ENCODE data around the gene ABHD17C.

- TF ChIP-seq, protein P1, sequence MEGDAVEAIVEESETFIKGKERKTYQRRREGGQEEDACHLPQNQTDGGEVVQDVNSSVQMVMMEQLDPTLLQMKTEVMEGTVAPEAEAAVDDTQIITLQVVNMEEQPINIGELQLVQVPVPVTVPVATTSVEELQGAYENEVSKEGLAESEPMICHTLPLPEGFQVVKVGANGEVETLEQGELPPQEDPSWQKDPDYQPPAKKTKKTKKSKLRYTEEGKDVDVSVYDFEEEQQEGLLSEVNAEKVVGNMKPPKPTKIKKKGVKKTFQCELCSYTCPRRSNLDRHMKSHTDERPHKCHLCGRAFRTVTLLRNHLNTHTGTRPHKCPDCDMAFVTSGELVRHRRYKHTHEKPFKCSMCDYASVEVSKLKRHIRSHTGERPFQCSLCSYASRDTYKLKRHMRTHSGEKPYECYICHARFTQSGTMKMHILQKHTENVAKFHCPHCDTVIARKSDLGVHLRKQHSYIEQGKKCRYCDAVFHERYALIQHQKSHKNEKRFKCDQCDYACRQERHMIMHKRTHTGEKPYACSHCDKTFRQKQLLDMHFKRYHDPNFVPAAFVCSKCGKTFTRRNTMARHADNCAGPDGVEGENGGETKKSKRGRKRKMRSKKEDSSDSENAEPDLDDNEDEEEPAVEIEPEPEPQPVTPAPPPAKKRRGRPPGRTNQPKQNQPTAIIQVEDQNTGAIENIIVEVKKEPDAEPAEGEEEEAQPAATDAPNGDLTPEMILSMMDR (conservative IDR thresholded peaks at IDR 0.05; ENCODE audit: low read depth in 2 of 2): no peak
- TF ChIP-seq EZH2 (IDR thresholded peaks at IDR 0.05; ENCODE audit: low read depth, unreplicated experiment) (no peak), REST (IDR thresholded peaks at IDR 0.05; ENCODE audit: unreplicated experiment) (no peak), POLR2AphosphoS5 (IDR thresholded peaks at IDR 0.05; ENCODE audit: low read depth) (no peak), EZH2phosphoT487 (IDR thresholded peaks at IDR 0.05; ENCODE audit: unreplicated experiment) (no peak), JUNB (IDR thresholded peaks at IDR 0.05; ENCODE audit: unreplicated experiment) (no peak), NANOG (IDR thresholded peaks at IDR 0.05; ENCODE audit: borderline replicate concordance) (no peak), ZNF331 (CRISPR knock-in tag; IDR thresholded peaks at IDR 0.05; ENCODE audit: low read depth) (no peak), ZNF114 (CRISPR knock-in tag; IDR thresholded peaks at IDR 0.05) (no peak)
- TF ChIP-seq, protein P2, sequence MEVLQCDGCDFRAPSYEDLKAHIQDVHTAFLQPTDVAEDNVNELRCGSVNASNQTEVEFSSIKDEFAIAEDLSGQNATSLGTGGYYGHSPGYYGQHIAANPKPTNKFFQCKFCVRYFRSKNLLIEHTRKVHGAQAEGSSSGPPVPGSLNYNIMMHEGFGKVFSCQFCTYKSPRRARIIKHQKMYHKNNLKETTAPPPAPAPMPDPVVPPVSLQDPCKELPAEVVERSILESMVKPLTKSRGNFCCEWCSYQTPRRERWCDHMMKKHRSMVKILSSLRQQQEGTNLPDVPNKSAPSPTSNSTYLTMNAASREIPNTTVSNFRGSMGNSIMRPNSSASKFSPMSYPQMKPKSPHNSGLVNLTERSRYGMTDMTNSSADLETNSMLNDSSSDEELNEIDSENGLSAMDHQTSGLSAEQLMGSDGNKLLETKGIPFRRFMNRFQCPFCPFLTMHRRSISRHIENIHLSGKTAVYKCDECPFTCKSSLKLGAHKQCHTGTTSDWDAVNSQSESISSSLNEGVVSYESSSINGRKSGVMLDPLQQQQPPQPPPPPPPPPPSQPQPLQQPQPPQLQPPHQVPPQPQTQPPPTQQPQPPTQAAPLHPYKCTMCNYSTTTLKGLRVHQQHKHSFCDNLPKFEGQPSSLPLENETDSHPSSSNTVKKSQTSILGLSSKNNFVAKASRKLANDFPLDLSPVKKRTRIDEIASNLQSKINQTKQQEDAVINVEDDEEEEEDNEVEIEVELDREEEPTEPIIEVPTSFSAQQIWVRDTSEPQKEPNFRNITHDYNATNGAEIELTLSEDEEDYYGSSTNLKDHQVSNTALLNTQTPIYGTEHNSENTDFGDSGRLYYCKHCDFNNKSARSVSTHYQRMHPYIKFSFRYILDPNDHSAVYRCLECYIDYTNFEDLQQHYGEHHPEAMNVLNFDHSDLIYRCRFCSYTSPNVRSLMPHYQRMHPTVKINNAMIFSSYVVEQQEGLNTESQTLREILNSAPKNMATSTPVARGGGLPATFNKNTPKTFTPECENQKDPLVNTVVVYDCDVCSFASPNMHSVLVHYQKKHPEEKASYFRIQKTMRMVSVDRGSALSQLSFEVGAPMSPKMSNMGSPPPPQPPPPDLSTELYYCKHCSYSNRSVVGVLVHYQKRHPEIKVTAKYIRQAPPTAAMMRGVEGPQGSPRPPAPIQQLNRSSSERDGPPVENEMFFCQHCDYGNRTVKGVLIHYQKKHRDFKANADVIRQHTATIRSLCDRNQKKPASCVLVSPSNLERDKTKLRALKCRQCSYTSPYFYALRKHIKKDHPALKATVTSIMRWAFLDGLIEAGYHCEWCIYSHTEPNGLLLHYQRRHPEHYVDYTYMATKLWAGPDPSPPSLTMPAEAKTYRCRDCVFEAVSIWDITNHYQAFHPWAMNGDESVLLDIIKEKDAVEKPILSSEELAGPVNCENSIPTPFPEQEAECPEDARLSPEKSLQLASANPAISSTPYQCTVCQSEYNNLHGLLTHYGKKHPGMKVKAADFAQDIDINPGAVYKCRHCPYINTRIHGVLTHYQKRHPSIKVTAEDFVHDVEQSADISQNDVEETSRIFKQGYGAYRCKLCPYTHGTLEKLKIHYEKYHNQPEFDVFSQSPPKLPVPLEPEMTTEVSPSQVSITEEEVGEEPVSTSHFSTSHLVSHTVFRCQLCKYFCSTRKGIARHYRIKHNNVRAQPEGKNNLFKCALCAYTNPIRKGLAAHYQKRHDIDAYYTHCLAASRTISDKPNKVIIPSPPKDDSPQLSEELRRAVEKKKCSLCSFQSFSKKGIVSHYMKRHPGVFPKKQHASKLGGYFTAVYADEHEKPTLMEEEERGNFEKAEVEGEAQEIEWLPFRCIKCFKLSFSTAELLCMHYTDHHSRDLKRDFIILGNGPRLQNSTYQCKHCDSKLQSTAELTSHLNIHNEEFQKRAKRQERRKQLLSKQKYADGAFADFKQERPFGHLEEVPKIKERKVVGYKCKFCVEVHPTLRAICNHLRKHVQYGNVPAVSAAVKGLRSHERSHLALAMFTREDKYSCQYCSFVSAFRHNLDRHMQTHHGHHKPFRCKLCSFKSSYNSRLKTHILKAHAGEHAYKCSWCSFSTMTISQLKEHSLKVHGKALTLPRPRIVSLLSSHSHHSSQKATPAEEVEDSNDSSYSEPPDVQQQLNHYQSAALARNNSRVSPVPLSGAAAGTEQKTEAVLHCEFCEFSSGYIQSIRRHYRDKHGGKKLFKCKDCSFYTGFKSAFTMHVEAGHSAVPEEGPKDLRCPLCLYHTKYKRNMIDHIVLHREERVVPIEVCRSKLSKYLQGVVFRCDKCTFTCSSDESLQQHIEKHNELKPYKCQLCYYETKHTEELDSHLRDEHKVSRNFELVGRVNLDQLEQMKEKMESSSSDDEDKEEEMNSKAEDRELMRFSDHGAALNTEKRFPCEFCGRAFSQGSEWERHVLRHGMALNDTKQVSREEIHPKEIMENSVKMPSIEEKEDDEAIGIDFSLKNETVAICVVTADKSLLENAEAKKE (CRISPR knock-in tag; IDR thresholded peaks at IDR 0.05): no peak
Measured at GRCh38 chr15:80749589-80749988, 54.5 kb downstream of the ABHD17C start.
